Measurements from ENCODE around the gene FAM168A. TPM values are rescaled to one million over a fixed set of nuclear protein-coding genes. Genes with fewer than 3 reads are reported as not detected.

Gene FAM168A
- total and polyA plus RNA-seq, 2 of the 8 experiments (the other 6 are each of a cell fraction or from before 2014, with no cell fraction given): 17.1 to 21.6 TPM

- Histone ChIP-seq H3K9me3 (ENCODE audit: insufficient read depth in 2 of 2, low read depth in 1 of 2, low read length in 1 of 2) (no peaks in the 10 kb centered on the region), H3K79me2 (ENCODE audit: control insufficient read depth in 1 of 2, insufficient read depth in 2 of 2, low read length in 2 of 2) (peaks cover 7 to 48% of the 10 kb centered on the region in 2 experiments), H2BK12ac (ENCODE audit: low read depth, low read length) (no peak overlapping the region), H3K4me3 (ENCODE audit: extremely low read depth in 1 of 4, insufficient read depth in 2 of 4, low read depth in 3 of 4, low read length in 4 of 4) (peak overlapping the region; percentile 80 to 95 (median 90)), H3K18ac (ENCODE audit: extremely low read depth, low read length) (peak overlapping the region; percentile 64; the same call in 1 of the 2 replicates), H3K79me1 (ENCODE audit: low read depth, low read length) (peaks cover 6% of the 10 kb centered on the region; the same call in 1 of the 2 replicates), H2BK15ac (ENCODE audit: low read length) (no peak overlapping the region), H4K20me1 (replicated peaks in 1 of 2; ENCODE audit: control insufficient read depth in 1 of 2, insufficient read depth in 2 of 2, low read length in 2 of 2) (peaks cover 0 to 3% of the 10 kb centered on the region in 2 experiments), H3K27me3 (replicated peaks in 1 of 4; ENCODE audit: control insufficient read depth in 3 of 4, extremely low read depth in 1 of 4, insufficient read depth in 3 of 4, low read length in 3 of 4) (no peaks in the 10 kb centered on the region), H3K4me1 (replicated peaks in 1 of 4; ENCODE audit: control insufficient read depth in 3 of 4, insufficient read depth in 4 of 4, low read length in 3 of 4) (peaks cover 3 to 10% (median 7%) of the 10 kb centered on the region in 4 experiments; a peak in 6 of 7 replicates), H3K14ac (ENCODE audit: insufficient read length) (no peak overlapping the region), H3K4ac (replicated peaks; ENCODE audit: insufficient read length, low read depth, low read length) (no peak overlapping the region), H3K9ac (replicated peaks in 1 of 4; ENCODE audit: extremely low read depth in 1 of 4, low read depth in 3 of 4, low read length in 3 of 4) (peak overlapping the region; percentile 20 to 68 (median 68); a peak in 6 of 7 replicates), H2BK20ac (ENCODE audit: low read length) (no peak overlapping the region), H4K91ac (replicated peaks; ENCODE audit: insufficient read length, low read length) (peak overlapping the region; percentile 44), H2BK120ac (replicated peaks; ENCODE audit: low read depth, low read length) (no peak overlapping the region), H3K23ac (ENCODE audit: insufficient read length) (no peak overlapping the region), H2BK5ac (ENCODE audit: low read depth, low read length) (peak overlapping the region; percentile 85; the same call in 1 of the 2 replicates), H3K23me2 (ENCODE audit: low read depth, low read length) (peaks cover 10% of the 10 kb centered on the region; the same call in 1 of the 2 replicates), H3K36me3 (ENCODE audit: control insufficient read depth in 2 of 4, insufficient read depth in 4 of 4, low read length in 3 of 4) (no peaks in the 10 kb centered on the region), H2AK5ac (ENCODE audit: low read depth, low read length) (no peak overlapping the region), H3K4me2 (ENCODE audit: insufficient read depth in 1 of 2, low read depth in 2 of 2, low read length in 2 of 2) (peak overlapping the region; percentile 83 to 95), H4K5ac (ENCODE audit: insufficient read length, low read depth, low read length) (peak overlapping the region; percentile 62), H3K27ac (ENCODE audit: low read depth, low read length) (peak overlapping the region; percentile 17; the same call in 1 of the 2 replicates), H4K8ac (ENCODE audit: extremely low read depth, insufficient read depth, low read length) (peak overlapping the region; percentile 35; the same call in 1 of the 2 replicates), H3K56ac (replicated peaks; ENCODE audit: insufficient read length, low read depth, low read length) (peak overlapping the region; percentile 56), H2AFZ (ENCODE audit: low read length) (no peak overlapping the region)
- TF ChIP-seq POU5F1 (IDR thresholded peaks at IDR 0.05; ENCODE audit: low read depth, low read length) (no peak), SIN3A (conservative IDR thresholded peaks at IDR 0.05 in 1 of 2, IDR thresholded peaks at IDR 0.05 in 1 of 2; ENCODE audit: low read depth in 1 of 2, low read length in 2 of 2) (0 out of 4 replicates have a peak, but pooled peaks of 1 of the 2 experiments have one; percentile 67), CHD2 (IDR thresholded peaks at IDR 0.05; ENCODE audit: low read length) (no peak)
- ChIA-PET CTCF (ENCODE audit: partially characterized antibody) (interaction anchor here (0.9 to 4.2 kb wide), 6 partner anchors 28 to 322 kb away, joined by 3 to 19 read pairs (median 3); no protein-coding TSS in a partner anchor), POLR2A (ENCODE audit: partially characterized antibody) (interaction anchor here (0.9 to 1.4 kb wide), 4 partner anchors 35 to 118 kb away, joined by 3 to 4 read pairs (median 3); no protein-coding TSS in a partner anchor)
- WGBS, 2 experiments (ENCODE audit: extremely low coverage in 1 of 2, insufficient coverage in 1 of 2, insufficient read length in 1 of 2, insufficient replicate concordance in 2 of 2, low coverage in 1 of 2, low lambda C conversion rate in 2 of 2, missing lambda C conversion rate in 1 of 2): 7% methylated on average over 7 of the region's 27 CpGs; no CpG with 5 or more reads in 1 of the 2 experiments
- no peak for FAIRE-seq
- DNase-seq (ENCODE audit: low read depth in 1 of 2, low spot score in 2 of 2): no peak
Measured at GRCh38 chr11:73597336-73597955, 466 bp downstream of the FAM168A start.

All from H1 (cell line).